MCF 10A (cell line): Measurements from ENCODE around the gene RAD9A. TPM values are rescaled to one million over a fixed set of nuclear protein-coding genes. Genes with fewer than 3 reads are reported as not detected.
A peak's percentile ranks its signal among the peaks of the same experiment; 100 is the strongest.

ENCODE experiments used
- BruUV-seq: library from RNA; stranded (reverse); fragments of 400-500 nt; replicated peaks from 2 replicates; lab custom pipeline; 2021; lab: Mats Ljungman, UMichigan
- CTCF ChIA-PET: fragments of 300-600 bp; sonication (Branson Sonifier 250); formaldehyde crosslinking; extraction: SDS; loops from one replicate; lab custom pipeline; 2021; ENCODE audit warnings: antibody characterized with exemption, inconsistent platforms; lab: Yijun Ruan, JAX
- POLR2A ChIA-PET: fragments of 300-600, 350-650 bp; sonication (Branson Sonifier 250); formaldehyde crosslinking; extraction: SDS; loops from one replicate; lab custom pipeline; 2020; ENCODE audit warnings: antibody characterized with exemption, inconsistent platforms; lab: Yijun Ruan, JAX
- DNase-seq: peaks from one replicate; pipeline ENCODE4 v3.0.0-alpha.2; 2018; ENCODE audit not compliant: unreplicated experiment
- H3K27ac Mint-ChIP-seq: one replicate; pipeline ENCODE4 v1.8.0; 2022; ENCODE audit warnings: mild to moderate bottlenecking, low read depth, mixed read lengths; ENCODE audit not compliant: unreplicated experiment
- H3K27me3 Mint-ChIP-seq: one replicate; pipeline ENCODE4 v1.8.0; 2022; ENCODE audit warnings: mixed read lengths; ENCODE audit not compliant: insufficient read depth, unreplicated experiment
- H3K36me3 Mint-ChIP-seq: one replicate; pipeline ENCODE4 v1.8.0; 2022; ENCODE audit warnings: mild to moderate bottlenecking, moderate library complexity, mixed read lengths; ENCODE audit not compliant: insufficient read depth, unreplicated experiment
- H3K4me1 Mint-ChIP-seq: one replicate; pipeline ENCODE4 v1.8.0; 2022; ENCODE audit warnings: mixed read lengths; ENCODE audit not compliant: insufficient read depth, unreplicated experiment
- H3K4me3 Mint-ChIP-seq: one replicate; pipeline ENCODE4 v1.8.0; 2022; ENCODE audit warnings: mild to moderate bottlenecking, moderate library complexity, mixed read lengths; ENCODE audit not compliant: unreplicated experiment
- H3K9me3 Mint-ChIP-seq: one replicate; pipeline ENCODE4 v1.8.0; 2022; ENCODE audit warnings: mixed read lengths; ENCODE audit not compliant: unreplicated experiment
- intact Hi-C: fragments of 100-400 bp; cut with micrococcal nuclease; formaldehyde crosslinking; loops from 2 replicates; pipeline ENCODE4 v1.14.1; 2022
- total RNA-seq: library from RNA; stranded (reverse); gene quantifications from 2 replicates; pipeline ENCODE4 v1.2.3, GENCODE V29; 2022
- TF ChIP-seq, protein P1 (sequence below): fragments of 200-600 bp; IDR thresholded peaks from one replicate; pipeline ENCODE4 v1.8.0; 2022; ENCODE audit warnings: antibody characterized with exemption, mild to moderate bottlenecking; ENCODE audit not compliant: unreplicated experiment

The RAD9A gene
- total RNA-seq, 1 experiment from 2014 or later, result 9.9 TPM

DNA sequence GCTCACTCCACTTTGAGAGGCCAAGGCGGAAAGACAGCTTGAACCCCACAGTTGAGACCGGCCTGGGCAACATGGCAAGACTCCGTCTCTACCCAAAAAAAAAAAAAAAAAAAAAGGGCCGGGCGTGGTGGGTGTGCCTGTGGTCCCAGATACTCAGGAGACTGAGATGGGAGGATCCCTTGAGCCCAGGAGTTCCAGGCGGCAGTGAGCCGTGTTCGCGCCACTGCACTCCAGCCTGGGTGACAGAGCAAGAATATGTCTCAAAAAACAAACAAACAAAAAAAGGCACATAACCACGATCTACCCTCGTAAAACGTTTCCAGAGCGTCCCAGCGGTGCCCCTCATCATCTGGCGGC, 861 bp upstream of the RAD9A start:
- Mint-ChIP-seq H3K27ac (peak overlapping the region; percentile 76), H3K4me1 (peaks cover 17% of the 10 kb centered on the region), H3K9me3 (no peaks in the 10 kb centered on the region), H3K27me3 (no peaks in the 10 kb centered on the region), H3K36me3 (peaks cover 27% of the 10 kb centered on the region), H3K4me3 (peak overlapping the region; percentile 85)
- ChIA-PET POLR2A (interaction anchor here (0.9 to 3.0 kb wide), 11 partner anchors 9 to 77 kb away, joined by 3 to 61 read pairs (median 8); partner anchors contain the start of genes POLD4 and PPP1CA), CTCF (interaction anchor here (0.6 to 3.1 kb wide), 7 partner anchors 8 to 448 kb away, joined by 3 to 15 read pairs (median 5); no protein-coding TSS in a partner anchor)
- DNase-seq, result no peak
- TF ChIP-seq, protein P1, sequence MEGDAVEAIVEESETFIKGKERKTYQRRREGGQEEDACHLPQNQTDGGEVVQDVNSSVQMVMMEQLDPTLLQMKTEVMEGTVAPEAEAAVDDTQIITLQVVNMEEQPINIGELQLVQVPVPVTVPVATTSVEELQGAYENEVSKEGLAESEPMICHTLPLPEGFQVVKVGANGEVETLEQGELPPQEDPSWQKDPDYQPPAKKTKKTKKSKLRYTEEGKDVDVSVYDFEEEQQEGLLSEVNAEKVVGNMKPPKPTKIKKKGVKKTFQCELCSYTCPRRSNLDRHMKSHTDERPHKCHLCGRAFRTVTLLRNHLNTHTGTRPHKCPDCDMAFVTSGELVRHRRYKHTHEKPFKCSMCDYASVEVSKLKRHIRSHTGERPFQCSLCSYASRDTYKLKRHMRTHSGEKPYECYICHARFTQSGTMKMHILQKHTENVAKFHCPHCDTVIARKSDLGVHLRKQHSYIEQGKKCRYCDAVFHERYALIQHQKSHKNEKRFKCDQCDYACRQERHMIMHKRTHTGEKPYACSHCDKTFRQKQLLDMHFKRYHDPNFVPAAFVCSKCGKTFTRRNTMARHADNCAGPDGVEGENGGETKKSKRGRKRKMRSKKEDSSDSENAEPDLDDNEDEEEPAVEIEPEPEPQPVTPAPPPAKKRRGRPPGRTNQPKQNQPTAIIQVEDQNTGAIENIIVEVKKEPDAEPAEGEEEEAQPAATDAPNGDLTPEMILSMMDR, result no peak
- BruUV-seq, result no TSS peak
- intact Hi-C loops, result no loop called here

DNA sequence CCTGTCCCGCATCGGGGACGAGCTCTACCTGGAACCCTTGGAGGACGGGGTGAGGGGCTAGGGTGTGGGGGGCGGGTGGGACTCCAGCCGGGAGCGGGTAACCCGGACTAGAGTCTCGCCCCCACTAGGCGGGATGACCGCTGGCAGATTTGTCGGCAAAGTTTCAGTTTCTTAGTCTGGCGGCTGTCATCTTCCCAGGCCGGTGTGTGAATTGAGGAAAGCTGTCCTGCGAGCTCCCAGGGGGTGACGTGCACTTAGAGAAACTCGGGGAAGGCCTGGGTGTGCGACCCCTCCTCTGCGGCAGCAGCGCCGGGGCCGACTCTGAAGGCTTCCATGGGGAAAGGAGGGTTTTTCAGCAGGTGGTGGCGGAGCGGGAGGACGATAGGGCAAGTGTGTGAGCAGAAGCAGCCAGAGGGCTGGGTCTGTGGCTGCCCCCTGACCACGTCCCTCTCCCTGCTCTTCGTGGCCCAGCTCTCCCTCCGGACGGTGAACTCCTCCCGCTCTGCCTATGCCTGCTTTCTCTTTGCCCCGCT, 463 bp downstream of the RAD9A start:
- TSS peak; percentile 47 for BruUV-seq
- no peak for DNase-seq
- TF ChIP-seq, protein P1, result no peak
- H3K27me3 Mint-ChIP-seq, result no peaks in the 10 kb centered on the region
- ChIA-PET POLR2A (interaction anchor here (0.6 to 3.0 kb wide), 26 partner anchors 9 to 273 kb away, joined by 3 to 61 read pairs (median 4); partner anchors contain the start of genes AIP, GRK2, GSTP1 and KDM2A), CTCF (interaction anchor here (0.5 to 3.1 kb wide), 8 partner anchors 9 to 50 kb away, joined by 3 to 15 read pairs (median 6); partner anchors contain the start of gene PPP1CA)
- intact Hi-C loops, result no loop called here
- H3K36me3 Mint-ChIP-seq, result peaks cover 36% of the 10 kb centered on the region
- peak overlapping the region; percentile 85 for H3K4me3 Mint-ChIP-seq
- no peak overlapping the region for H3K27ac Mint-ChIP-seq
- no peaks in the 10 kb centered on the region for H3K9me3 Mint-ChIP-seq
- H3K4me1 Mint-ChIP-seq, result peaks cover 17% of the 10 kb centered on the region

DNA sequence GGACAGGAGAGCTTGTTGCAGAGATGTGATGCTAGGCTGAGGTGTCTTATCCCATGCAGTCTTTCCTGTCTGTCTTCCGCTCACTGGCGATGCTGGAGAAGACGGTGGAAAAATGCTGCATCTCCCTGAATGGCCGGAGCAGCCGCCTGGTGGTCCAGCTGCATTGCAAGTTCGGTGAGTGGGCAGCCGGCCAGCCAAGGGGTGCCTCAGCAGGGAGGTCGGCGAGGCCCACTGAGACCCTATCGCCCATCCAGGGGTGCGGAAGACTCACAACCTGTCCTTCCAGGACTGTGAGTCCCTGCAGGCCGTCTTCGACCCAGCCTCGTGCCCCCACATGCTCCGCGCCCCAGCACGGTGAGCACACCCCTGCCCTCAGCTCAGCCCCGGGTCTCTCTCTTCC, 1.7 kb downstream of the RAD9A start:
- no TSS peak for BruUV-seq
- no peak for DNase-seq
- Mint-ChIP-seq H3K27ac (no peak overlapping the region), H3K4me1 (peaks cover 17% of the 10 kb centered on the region), H3K27me3 (no peaks in the 10 kb centered on the region), H3K36me3 (peaks cover 45% of the 10 kb centered on the region), H3K4me3 (peak overlapping the region; percentile 35), H3K9me3 (no peaks in the 10 kb centered on the region)
- TF ChIP-seq, protein P1, result no peak
- ChIA-PET CTCF (interaction anchor here (0.9 kb wide), 1 partner anchor 42 kb away, joined by 3 read pairs; no protein-coding TSS in a partner anchor), POLR2A (interaction anchor here (0.5 to 0.6 kb wide), 2 partner anchors 27 to 38 kb away, joined by 3 to 4 read pairs; no protein-coding TSS in a partner anchor)
- intact Hi-C loops, result no loop called here

DNA sequence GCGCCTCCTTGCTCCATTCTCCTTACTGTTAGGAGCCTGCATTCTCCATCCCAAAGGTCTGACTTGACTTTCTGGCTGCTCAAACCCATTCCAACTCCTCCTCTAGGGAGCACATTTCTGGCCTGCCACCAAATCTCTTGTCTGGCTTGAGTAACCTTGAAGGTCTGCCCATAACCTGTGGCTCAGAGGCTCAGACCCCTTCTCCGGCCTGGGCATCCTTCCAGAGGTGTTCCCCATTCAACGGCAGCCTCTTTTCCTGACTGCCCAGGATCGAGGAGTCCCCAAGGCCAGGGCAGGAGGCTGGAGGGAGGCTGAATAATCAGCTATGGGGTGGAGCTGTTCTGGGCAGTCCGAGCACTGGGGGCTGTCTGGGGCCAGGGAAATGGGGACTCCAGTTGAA, 2.2 kb downstream of the RAD9A start:
- DNase-seq, result no peak
- TF ChIP-seq, protein P1, result no peak
- Mint-ChIP-seq H3K27me3 (no peaks in the 10 kb centered on the region), H3K9me3 (no peaks in the 10 kb centered on the region), H3K4me1 (peaks cover 15% of the 10 kb centered on the region), H3K27ac (no peak overlapping the region), H3K36me3 (peaks cover 46% of the 10 kb centered on the region), H3K4me3 (peak overlapping the region; percentile 35)
- ChIA-PET CTCF (no interaction called here), POLR2A (interaction anchor here (0.6 kb wide), 1 partner anchor 26 kb away, joined by 3 read pairs; no protein-coding TSS in a partner anchor)
- BruUV-seq, result no TSS peak
- intact Hi-C loops, result no loop called here
